CD4-positive, alpha-beta T cell treated with Interferon gamma for 1 hour (primary cell): ENCODE data around the gene NTN4.
"Not testable (repeated sequence)": the region's sequence is repeated elsewhere in the genome, so short reads cannot be mapped to it uniquely, and the experiment has no call there.

Experiments
- DNase-seq: peaks from one replicate; pipeline ENCODE4 v3.0.0-alpha.2; 2020

Gene NTN4

DNA sequence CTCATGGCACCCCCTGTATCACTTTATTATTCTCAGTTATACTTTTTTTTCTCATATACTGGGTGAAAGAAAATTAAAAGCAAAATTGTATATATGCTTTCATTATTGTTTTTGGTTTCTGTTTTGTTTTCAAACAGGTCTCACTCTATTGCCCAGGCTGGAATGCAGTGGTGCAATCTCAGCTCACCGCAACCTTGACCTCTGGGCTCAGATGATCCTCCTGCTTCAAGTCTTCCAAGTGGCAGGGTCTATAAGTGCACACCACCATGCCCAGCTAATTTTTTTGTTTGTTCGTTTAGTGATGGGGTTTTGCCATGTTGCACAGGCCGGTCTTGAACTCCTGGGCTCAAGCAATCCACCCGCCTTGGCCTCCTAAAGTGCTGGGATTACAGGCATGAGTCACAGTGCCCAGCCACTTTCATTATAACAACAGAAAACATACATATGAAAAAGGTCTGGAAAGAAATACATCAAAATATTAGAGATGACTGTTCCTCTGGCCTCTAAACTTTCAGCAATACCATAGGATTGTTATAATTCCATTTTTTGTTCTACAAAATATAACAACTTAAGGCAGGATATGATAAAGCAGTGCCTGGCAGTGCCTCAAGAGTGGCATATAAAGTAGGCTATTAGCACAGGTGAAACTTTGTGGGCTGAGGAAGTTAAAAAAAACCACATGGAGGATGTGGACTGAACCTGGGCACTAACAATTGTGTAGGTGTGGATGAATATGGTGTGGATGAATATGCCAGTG, 5.8 kb upstream of the NTN4 start:
- no peak for DNase-seq

DNA sequence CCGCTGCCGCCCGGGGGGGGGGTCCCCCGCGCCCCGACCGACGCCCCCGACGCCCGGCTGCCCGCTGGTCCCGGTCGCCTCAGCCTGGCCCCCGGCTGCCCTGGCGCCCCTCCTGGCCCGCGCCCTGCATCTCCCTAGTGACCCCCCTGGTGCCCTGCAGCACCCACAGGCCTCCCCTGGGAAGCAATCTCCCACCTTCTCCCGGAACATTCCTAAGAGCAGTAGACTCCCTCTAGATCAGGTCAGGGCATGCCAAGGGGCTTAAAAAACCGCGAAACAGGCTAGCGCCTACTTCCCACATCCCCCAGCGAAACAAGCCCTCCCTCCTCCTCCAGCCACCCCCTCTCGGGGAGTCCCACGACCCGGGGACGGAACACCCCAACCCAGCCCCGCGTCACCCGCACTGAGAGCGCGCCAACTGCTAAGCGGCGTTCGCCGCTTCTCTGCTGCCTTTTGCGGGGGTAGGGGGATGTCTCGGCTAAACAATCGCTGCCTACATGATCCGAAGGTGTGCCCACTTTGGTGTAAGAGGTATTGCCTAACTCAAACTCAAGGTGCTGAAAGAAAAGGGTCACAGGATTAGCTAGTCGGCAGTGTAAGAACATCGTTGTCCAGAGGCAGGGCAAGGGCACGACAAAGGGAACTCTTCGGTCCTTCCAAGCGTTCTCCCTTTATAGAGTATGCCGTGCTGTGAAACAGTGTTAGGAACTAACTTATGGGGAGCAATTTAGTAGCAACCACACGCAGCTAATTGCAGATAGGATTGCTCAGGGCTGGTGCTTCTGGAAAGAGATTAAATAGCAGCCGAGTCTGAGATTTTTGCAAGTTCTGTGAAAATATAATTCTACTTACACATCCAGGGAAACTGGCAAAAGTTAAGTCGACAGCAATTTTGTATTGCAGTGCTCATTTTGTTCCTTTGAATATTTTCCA, 619 bp upstream of the NTN4 start:
- no peak for DNase-seq

DNA sequence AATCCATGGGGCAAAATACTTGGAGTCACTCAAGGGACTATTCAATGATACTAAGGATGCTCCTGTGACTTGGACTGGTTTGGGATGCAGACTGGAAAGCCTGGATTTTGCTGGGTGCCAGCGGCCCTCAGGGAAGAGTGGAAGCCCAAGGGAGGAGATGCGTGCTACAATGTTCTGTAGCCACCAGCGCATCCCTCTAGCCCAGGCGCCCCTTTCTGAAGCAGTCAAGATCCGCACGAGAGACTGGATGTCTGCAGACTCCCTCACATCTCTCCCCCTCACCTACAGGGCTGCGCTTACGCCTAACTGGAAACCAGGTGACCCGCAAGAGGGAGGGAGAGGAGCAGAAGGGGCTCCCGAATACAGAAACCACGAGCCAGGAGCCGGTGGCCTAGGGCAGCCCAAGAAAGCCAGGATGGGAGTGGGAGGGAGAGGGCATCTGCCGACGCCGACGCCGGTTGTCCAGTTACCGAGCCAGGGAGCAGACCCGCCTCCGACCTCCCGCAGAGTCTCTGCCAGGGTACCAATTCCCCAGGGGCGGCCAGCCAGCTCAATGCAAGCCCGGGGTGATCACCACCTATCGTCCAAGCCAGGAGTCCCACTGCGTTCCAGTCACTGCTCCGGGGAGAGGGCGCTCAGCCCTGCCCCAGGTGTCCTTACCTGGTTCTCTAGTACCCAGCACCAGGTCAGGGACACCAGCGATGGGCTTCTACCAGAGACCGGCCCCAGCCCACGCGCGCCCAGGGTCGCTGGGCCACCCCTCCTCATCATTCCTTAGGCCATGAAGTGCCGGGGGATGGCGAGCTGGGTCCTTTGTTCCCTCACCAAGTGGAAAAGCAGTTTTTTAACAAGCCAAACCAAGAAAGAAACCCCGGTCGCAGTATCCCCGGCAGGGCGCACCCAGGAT, 1.2 kb downstream of the NTN4 start:
- DNase-seq = no peak

DNA sequence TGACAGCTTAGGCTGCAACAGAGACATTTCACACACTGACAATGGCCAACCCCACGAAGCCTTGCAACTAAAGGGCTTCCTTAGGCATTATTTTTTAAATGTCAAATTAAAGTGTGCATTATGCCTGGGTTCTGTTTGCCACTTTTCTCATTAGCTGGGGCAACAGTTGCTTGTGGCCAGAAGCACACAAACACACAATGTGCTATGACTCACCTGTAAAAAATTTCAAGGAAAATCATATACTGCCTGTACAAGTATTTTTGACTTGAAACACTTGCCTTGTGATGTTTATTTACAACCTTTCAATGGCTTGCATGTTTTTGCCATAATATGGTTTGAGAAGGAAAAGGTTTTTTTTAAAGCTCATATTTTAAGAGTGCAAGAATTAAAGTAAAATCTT, 1.9 kb downstream of the NTN4 start:
- no peak for DNase-seq

DNA sequence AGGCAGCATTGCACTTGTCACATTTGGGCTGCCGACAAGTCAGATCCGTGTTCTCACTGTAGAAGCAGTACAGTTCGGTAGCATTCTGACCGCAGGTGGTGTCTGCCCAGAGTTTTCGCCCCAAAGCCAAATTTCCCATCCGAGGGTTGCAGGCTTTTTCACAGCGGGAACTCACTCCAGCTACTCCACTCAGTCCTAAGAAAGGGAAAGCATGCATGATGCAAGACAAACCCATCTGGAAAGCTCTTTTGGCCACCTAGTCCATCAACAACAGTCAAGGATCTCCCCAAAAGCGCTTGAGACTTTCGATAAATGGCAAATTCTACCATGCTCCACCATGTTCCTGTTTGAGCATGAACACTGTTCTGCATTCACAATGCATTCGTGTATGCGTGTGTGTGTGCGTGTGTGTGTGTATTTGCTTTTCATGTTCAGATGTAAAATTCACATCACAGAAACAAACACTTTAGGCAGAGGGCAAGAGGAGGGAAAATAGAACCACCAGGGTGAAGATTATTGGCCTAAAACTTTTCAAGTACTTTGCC, 3.2 kb downstream of the NTN4 start:
- DNase-seq = no peak

DNA sequence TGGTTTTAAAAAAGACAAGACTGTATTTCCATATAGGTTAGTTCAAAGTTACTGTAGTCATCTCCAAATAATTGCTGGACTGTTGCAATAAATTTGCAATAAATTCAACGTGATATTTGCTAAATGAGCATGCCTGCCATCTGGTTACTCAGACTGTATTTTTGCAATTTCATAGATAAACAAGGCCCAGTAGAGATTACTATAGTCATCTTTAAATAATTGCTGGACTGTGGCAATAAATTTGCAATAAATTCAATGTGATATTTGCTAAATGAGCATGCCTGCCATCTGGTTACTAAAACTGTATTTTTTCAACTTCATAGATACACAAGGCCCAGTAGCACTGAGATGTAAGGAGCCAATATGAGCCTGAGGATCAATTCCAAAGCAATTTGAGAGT, 5.6 kb downstream of the NTN4 start:
- no peak for DNase-seq

DNA sequence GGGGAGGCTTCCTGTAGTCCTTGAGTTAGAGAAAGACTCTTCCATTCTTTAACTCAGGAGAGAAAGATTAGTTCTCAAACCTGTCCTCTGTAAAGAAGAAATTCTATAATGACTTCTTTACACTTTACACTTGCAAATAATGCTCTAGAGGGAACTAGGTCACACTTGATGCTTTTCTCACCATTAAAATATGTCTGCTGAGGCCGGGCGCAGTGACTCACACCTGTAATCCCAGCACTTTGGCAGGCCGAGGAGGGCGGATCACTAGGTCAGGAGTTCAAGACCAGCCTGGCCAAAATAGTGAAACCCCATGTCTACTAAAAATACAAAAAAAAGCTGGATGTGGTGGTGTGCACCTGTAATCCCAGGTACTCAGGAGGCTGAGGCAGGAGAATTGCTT, 6.3 kb downstream of the NTN4 start:
- no peak for DNase-seq

DNA sequence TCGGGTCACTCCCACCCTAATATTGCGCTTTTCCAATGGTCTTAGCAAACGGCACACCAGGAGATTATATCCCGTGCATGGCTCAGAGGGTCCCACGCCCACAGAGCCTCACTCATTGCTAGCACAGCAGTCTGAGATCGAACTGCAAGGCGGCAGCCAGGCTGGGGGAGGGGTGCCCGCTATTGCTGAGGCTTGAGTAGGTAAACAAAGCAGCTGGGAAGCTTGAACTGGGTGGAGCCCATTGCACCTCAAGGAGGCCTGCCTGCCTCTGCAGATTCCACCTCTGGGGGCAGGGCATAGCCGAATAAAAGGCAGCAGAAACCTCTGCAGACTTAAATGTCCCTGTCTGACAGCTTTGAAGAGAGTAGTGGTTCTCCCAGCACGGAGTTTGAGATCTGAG, 15.1 kb downstream of the NTN4 start:
- not testable (repeated sequence) for DNase-seq

DNA sequence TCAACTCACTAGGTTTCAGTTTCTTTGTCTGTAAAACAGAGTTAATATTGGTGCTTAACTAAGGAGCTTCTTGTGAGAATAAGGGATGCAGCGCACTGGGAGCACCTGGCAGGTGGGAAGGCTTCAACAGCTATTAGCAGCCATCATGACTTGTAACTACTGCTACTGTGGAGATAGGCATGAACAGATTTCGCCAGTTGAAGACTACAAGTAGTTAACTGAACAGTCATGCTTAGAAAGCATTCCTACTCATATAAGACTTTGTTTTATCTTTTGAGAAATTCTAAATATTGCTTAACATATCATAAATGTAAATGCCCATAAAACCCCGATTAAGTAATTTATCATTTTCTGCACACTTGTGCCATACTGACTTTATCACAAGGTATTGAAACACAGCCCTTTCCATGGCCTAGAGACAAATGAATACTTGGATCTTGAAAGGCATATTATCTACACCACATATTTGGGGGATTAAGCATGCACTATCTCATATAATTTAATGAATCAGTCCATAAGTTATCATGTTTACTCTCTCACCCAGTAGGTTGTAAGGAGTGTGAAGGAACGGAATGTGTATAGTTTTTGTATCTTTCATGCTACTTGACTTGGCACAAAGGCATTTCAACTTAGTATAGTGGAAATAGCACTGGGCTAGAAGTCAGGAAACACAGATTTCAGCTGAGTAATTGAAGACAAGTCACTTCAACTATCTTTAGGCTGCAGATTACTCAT, 16.1 kb downstream of the NTN4 start:
- no peak for DNase-seq

DNA sequence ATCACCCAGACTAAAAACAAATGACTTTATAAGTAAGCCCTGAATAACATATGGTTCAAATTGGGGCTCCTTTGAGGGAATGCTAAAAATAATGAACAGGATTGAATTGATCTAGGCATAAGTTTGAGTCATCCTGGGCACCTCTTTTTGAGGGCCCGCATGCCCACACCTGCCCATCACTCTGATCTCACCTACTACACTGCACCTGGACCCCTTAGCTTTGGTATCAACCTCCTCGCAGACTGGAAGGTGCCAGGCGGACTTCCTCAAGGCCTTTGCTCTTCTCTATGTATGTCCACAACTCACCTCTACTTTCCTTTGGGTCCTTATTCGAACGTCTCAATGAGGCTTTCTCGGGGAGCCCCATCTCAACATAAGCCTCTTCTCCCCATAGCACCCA, 17.2 kb downstream of the NTN4 start:
- no peak for DNase-seq

DNA sequence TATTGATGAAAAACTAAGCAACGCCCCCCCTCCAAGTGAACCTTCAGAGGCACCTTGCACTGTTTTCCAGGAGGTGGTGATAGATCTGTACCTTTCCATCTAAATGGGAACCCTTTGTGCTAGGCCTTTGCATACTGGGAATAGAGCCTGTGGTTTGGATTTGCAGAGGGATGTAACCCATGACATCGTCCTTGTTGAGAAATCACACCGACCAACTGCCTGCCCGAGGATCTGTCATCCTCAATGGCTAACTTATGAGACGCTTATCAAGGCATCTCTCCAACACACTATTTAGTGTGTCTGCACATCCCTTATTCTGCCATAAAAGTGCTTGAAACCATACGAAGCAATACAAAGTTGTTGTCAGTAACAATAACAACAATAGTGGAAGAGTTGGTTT, 22.9 kb downstream of the NTN4 start:
- no peak for DNase-seq

DNA sequence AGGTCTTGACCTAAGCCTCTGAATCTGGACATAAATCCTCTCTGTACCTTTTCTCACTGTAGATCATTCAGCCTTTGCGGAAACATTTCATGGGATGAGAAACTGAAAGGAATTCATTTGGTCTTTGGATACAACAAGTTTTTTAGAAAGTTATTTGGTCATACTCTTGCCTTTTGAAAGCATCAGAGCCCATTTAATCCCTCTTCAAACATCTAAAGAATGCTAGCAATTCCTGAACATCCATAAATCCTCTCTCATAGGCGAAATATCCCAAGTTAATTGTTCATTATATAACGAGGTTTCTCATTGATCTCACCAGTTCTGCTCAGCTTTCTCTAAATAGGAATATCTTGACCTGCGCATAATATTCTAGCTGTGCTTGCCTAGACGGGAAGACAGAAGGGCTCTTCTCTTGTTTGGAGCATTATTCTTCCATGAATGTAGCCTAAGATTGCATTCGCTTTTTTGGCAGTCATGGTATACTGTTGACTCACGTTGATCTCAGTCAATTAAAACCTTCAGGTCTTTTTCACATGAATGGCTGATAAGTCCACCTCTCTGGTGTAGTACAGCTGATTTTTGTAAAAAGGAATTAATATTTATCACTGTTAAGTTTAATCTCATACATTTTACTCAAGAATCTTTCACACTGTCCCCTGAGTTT, 24.1 kb downstream of the NTN4 start:
- DNase-seq = no peak

DNA sequence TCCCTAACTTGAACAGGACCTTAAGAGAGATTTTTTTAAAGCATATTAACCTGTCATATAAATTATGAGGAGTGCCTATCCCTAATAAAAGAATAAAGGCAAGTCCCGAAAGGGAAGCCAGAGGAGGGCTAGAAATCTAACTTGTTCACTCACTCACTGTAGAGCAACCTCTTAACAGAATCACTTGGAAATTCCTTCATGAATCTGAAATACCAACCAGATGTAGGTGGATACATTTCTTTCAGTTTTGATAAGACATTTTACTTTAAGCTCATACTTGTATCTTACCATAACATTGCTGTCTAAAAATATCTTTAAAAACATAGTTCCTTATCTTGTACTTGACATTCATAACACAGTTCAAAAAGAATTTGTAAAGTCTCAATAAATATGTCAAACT, 25.7 kb downstream of the NTN4 start:
- no peak for DNase-seq

DNA sequence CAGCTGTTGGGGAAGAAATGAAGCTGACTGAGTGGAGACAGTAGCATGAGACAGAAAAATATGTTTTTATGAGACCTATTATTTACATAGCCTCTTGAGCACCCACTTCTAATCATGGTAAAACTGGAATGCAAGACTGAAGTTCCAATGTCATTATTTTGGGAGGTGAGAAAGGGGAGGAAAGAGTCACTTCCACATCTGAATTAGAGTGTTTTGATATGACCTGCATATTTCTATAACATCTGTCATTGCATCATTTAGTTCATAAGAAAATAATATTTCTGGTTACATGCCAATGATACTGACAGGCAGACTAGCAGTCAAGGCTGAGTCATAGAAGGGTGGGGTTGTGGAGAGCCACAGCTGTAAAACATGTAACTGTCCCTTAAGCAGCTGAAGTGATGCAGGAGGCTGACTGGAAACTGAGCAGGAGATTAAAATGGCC, 26.7 kb downstream of the NTN4 start:
- no peak for DNase-seq

DNA sequence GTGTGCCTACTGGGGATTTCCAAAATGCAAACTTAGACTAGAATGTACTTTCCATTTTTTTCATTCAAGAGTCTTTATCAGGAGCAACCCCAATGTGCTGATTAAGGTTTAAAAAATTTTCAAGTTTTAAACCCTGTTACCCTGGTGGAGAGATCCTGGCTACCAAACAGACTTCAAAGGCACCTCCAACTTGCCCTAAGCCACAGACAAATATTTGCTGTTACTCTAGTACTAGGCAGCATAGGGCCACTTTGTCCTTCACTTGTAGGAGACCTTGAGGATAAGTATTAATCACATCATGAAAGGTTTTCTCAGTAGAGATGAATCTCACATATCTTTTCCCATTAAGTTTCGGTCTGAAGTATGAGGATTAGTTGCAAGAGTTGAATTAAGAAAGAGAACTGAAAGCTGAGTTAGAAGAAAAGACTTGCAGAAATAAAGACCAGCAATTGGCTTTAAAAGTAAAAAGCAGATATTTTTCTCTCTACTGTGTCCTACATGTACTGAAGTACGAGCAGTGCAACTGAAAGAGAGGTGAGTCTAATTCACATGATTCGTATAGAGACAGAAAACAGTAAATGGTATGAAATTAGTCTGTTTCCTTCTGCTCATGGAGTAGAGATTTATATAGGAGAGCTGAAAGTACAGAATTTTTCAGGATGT, 28.3 kb downstream of the NTN4 start:
- no peak for DNase-seq

DNA sequence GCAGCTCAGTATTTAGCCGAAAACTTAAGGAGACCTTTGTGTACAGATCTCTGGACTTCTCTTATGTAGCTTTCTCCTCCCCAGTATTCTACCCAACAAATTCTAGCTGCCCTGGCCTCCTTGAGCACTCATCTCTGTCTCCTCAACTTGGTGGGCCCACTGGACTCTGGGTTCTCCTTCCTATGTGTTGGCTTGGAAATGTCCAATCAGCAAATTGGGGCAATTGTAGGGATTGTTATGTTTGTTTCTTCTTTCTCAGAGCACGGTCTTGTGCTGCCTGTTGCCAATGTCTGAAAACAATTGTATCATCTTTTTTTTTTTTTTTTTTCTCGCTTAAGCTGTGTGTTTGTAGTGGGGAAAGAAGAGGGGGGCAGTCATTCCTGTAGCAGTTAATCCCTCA, 30.2 kb downstream of the NTN4 start:
- no peak for DNase-seq

DNA sequence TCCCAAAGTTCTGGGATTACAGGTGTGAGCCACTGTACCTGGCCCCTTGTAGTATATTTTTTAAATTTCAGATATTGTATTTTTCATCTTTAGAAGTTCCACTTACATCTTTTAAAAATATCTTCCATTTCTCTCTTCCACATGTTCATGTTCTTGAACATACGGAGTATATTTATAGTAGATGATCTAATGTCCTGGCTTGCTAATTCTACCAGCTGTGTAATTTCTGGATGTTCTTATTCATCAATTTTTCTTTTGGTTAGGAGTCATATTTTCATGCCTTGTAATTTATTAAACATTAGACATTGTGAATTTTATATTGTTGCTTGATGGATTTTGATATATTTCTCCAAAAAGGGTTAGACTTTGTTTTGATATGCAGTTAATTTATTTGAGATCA, 30.8 kb downstream of the NTN4 start:
- no peak for DNase-seq

DNA sequence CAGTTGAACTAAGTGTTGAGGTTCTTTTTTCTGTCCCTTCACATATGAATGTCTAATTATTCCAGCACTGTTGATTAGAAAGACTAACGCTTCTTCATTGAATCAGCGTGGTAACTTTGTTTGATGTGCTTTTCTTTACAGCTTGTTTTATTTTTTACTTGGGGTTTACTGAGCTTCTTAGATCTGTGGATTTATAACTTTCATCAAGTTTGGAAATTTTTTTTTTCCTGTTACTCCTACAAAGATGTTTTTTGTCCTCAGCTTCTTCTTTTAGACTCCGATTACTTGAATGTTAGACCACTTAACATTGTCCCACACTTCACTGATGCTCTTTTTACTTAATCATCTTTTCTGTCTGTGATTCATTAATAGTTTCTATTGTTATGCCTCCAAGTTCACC, 31.5 kb downstream of the NTN4 start:
- no peak for DNase-seq

DNA sequence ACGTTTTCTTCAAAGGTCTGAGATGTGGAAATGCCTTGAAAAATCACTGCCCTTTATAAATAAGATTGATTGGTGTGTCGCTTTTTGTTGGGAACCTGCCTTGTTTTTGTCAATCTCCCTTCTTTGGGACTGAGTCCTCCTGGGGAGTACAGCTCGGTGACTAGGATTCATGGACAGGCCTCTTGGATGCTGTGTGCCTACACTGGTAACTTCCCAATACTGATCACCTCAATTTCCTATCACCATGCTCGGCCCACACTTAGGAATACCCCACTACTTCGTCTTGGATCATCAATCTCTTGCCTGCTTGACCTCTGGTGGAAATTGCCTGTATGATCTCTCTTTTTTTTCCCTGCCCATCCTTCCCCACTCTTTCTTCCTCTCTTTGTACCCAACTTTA, 34.2 kb downstream of the NTN4 start:
- DNase-seq = no peak

DNA sequence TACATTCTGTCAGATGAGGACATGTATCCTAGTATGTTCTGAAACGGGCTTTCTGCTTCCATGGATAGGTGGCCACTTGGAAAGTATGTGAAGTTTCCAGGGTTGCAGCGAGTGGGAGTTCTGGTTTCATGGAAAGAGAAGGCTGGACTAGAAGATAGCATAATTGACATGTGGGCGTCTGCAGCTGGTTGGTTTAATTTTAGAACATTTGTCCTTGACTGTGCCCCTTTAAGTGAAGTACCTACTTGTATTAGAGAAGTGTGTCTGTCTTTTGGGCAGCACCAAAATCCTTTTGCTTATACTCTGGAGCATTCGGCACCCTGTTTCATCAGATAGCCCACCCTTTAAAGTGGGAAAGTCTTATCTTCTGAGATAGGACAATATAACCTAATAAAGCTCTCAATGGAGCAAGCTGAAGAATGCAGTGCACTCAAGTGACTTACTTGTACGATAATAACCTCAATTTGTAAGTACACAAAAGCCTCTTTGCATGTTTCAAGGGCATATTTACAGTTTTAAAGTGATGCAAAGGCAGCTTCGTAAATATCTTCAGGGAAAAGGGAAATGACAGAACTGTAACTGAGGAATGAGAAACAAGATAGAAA, 35.2 kb downstream of the NTN4 start:
- no peak for DNase-seq

DNA sequence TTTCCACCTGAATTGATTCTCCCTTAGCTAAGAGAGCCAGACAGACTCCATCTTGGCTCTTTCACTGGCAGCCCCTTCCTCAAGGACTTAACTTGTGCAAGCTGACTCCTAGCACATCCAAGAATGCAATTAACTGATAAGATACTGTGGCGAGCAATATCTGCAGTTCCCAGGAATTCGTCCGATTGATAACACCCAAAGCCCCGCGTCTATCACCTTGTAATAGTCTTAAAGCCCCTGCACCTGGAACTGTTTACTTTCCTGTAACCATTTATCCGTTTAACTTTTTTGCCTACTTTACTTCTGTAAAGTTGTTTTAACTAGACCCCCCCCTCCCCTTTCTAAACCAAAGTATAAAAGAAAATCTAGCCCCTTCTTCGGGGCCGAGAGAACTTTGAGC, 44.5 kb downstream of the NTN4 start:
- DNase-seq = not testable (repeated sequence)
